ENCODE data around the gene LRFN5.

GRCh38 chr14:41761204-41761603 is 154.5 kb downstream of the LRFN5 start:
- no peak for TF ChIP-seq EZH2 (IDR thresholded peaks at IDR 0.05; ENCODE audit: insufficient read depth, poor library complexity, severe bottlenecking)
- no peak for TF ChIP-seq EZH2phosphoT487 (IDR thresholded peaks at IDR 0.05; ENCODE audit: insufficient read depth, low read depth)
